Heart right ventricle (tissue), 16 donors: ENCODE data around the gene PILRA. TPM values are rescaled to one million over a fixed set of nuclear protein-coding genes. Genes with fewer than 3 reads are reported as not detected.
A peak's percentile ranks its signal among the peaks of the same experiment; 100 is the strongest.

ENCODE experiments used
- ATAC-seq, 8 donors: fragments of 200-7000 bp; cut with Tn5 transposase; one replicate each; pipeline ENCODE4 v1.9.1; 2020; ENCODE audit warnings: mild to moderate bottlenecking in 8 of 8, moderate library complexity in 8 of 8, moderate number of reproducible peaks in 1 of 8
- DNase-seq, 2 donors: peaks; one replicate each; pipeline ENCODE4 v3.0.0-alpha.2; 2020
- H3K27ac ChIP-seq, 10 donors: fragments of 200-600 bp; sonication (generic) in 2 of 10; one replicate each; pipeline versions ENCODE4 v1.5.0 to v1.8.0; 2020 to 2022; ENCODE audit warnings: mild to moderate bottlenecking in 3 of 10
- H3K27me3 ChIP-seq, 7 donors: fragments of 200-600 bp; one replicate each; pipeline ENCODE4 v1.8.0; 2021 to 2022; ENCODE audit warnings: mild to moderate bottlenecking in 2 of 7
- H3K36me3 ChIP-seq, 9 donors: fragments of 200-600 bp; sonication (generic) in 1 of 9; one replicate each; pipeline versions ENCODE4 v1.5.0 to v1.8.0; 2020 to 2022; ENCODE audit warnings: mild to moderate bottlenecking in 2 of 9
- H3K4me1 ChIP-seq, 9 donors: fragments of 200-600 bp; sonication (generic) in 1 of 9; one replicate each; pipeline versions ENCODE4 v1.5.0 to v1.8.0; 2020 to 2022; ENCODE audit warnings: mild to moderate bottlenecking in 4 of 9
- H3K4me3 ChIP-seq, 10 donors: fragments of 200-600 bp; sonication (generic) in 2 of 10; one replicate each; pipeline versions ENCODE4 v1.5.0 to v1.8.0; 2020 to 2022; ENCODE audit warnings: mild to moderate bottlenecking in 7 of 10, moderate library complexity in 2 of 10
- H3K9me3 ChIP-seq, 11 donors: fragments of 200-600 bp in 10 of 11; sonication (generic) in 2 of 11; one replicate each; pipeline versions ENCODE4 v1.5.0 to v1.8.0; 2013 to 2022; ENCODE audit warnings: mild to moderate bottlenecking in 2 of 11, control low read depth in 1 of 11, moderate library complexity in 1 of 11
- WGBS, 2 donors: extraction: QIAGEN DNeasy Blood & Tissue Kit; methylation state at CpG; one replicate each; pipeline ENCODE4 v1.1.7; 2013; ENCODE audit warnings: inconsistent platforms in 1 of 2; 5-methylcytosine and 5-hydroxymethylcytosine counted together
- intact Hi-C, 10 donors: fragments of 100-400 bp; cut with DNase I; formaldehyde crosslinking; loops; one replicate each; pipeline versions ENCODE4 v1.11.1 to v1.14.2; 2022
- polyA plus RNA-seq, 2 donors: library from polyadenylated mRNA; stranded (reverse); fragments of 200-250 nt; gene quantifications; one replicate each; pipeline ENCODE4 v1.2.3, GENCODE V29; 2013
- total RNA-seq, 10 donors: library from RNA; stranded (reverse); fragmentation: NEBNext Ultra II Directional in 3 of 10; extraction: Animal tissue kit (Norgen Biotek cat#: 25700) in 3 of 10; gene quantifications; one replicate each; pipeline versions ENCODE4 v1.2.1 to v1.2.4, GENCODE V29; 2021 to 2023
- TF ChIP-seq, protein P1 (sequence below), 9 donors: fragments of 200-600 bp; sonication (generic) in 2 of 9; IDR thresholded peaks; one replicate each; pipeline versions ENCODE4 v1.5.0 to v1.8.0; 2021 to 2022; ENCODE audit warnings: antibody characterized with exemption in 9 of 9, mild to moderate bottlenecking in 5 of 9, moderate library complexity in 1 of 9
- donor health status: Arrhythmogenic right ventricular cardiomyopathy.
- donor health status: ischemic (EF 13 %, LVEDD 7.1; RV severe dilation, severe dysfunction).
- donor health status: healthy with polysubstance abuse.
- donor health status: DM: no; HTN: yes; CAD: no.
- donor health status: DM: no; HTN: no; CAD: no.
- donor health status: ischemic (EF 25% LVEDD 6.9; RV normal size, moderate dysfunction).
- donor health status: ischemic (EF 25% LVEDD 5.7; RV mildly dilated, moderate dysfunction).
- donor health status: healthy.
- donor health status: DM: yes; HTN: yes; CAD: no.
- donor health status: Ischemic cardiomyopathy.
- donor health status: ischemic (EF 35%, LVEDD 5.7; RV mildly dilated, moderate dysfunction).
- donor health status: nonischemic (EF 11% LVEDD 7.7; RV severe dilation, severe dysfunction).
- donor health status: DM: yes; HTN: yes; CAD: no.
- donor health status: PGD.
- donor health status: ischemic (EF 29% LVEDD 5.4; RV normal size, mild dysfunction).
- donor health status: nonischemic (EF 23%, LVEDD 6.1; RV moderate dilation, normal function).

PILRA gene
- total and polyA plus RNA-seq, 12 donors, result 1.1 to 12.4 (median 2.8) TPM

DNA sequence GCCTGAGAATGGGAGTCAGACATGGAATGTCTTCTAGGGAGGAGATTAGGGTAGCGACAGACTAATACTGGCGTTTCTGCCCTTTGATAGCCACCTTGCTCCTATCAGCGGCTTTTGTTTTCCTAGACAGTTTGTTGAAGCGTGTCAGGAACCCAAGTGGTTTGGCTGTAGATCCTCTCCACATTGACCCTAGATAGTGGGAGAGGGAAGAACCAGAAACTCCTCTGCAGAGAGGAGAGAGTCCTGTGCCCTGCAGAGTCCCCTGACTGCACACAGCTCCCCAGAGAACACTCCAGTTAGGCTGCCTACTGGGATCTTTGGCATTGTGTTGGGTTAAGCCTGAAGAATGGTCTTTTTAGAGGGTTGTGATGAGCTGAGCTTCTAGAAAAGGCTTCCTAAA lies 58.8 kb downstream of the PILRA start:
- intact Hi-C loops, result loop anchor here in 1 of 10 donors (5.0 kb wide), 1 partner anchor 245 kb away; no protein-coding TSS in a partner anchor
- H3K9me3 ChIP-seq, result no peaks in the 10 kb centered on the region
- WGBS, 2 donors, result 51 to 72% methylated on average over 4 of the region's 4 CpGs
- no peaks in the 10 kb centered on the region for H3K27me3 ChIP-seq
- H3K27ac ChIP-seq, result peak overlapping the region in 4 of 10 donors; percentile 18 to 45 (median 27)
- H3K4me1 ChIP-seq, result peaks cover 12 to 67% (median 48%) of the 10 kb centered on the region in 9 donors
- TF ChIP-seq, protein P1, sequence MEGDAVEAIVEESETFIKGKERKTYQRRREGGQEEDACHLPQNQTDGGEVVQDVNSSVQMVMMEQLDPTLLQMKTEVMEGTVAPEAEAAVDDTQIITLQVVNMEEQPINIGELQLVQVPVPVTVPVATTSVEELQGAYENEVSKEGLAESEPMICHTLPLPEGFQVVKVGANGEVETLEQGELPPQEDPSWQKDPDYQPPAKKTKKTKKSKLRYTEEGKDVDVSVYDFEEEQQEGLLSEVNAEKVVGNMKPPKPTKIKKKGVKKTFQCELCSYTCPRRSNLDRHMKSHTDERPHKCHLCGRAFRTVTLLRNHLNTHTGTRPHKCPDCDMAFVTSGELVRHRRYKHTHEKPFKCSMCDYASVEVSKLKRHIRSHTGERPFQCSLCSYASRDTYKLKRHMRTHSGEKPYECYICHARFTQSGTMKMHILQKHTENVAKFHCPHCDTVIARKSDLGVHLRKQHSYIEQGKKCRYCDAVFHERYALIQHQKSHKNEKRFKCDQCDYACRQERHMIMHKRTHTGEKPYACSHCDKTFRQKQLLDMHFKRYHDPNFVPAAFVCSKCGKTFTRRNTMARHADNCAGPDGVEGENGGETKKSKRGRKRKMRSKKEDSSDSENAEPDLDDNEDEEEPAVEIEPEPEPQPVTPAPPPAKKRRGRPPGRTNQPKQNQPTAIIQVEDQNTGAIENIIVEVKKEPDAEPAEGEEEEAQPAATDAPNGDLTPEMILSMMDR (IDR thresholded peaks at IDR 0.05), result no peak
- DNase-seq (no peak), ATAC-seq (no peak)
- peaks cover 0 to 41% (median 16%) of the 10 kb centered on the region in 9 donors for H3K36me3 ChIP-seq
- H3K4me3 ChIP-seq, result no peak overlapping the region

DNA sequence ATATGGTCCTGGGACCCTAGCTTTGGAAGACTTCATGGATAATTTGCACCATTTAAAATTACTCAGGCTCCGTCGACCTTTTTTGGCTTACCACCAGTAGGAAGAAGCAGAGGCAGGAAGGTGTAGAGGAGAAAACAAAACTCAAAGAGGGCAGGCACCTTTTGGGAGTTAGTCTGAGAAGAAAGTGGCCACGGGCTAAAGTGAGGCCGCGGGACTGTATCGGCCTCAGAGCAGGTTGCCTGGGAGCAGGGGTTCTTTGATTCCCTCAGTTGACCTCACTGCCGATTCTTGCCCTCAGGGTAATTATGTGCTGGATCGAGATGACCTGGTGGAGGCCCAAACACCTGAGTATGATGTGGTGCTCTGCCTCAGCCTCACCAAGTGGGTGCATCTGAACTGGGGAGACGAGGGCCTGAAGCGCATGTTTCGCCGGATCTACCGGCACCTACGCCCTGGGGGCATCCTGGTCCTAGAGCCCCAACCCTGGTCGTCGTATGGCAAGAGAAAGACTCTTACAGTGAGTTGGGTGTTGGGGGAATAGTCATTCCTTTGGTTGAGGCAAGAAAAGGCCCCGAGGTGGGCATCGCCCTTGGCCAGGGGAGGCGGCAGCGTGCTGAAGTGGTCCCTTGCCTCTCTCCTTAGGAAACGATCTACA lies 59.5 kb downstream of the PILRA start:
- ATAC-seq (no peak), DNase-seq (no peak)
- Histone ChIP-seq H3K36me3 (peaks cover 0 to 41% (median 16%) of the 10 kb centered on the region in 9 donors), H3K27me3 (no peaks in the 10 kb centered on the region), H3K4me1 (peaks cover 12 to 62% (median 46%) of the 10 kb centered on the region in 9 donors), H3K9me3 (no peaks in the 10 kb centered on the region), H3K4me3 (no peak overlapping the region), H3K27ac (peak overlapping the region in 3 of 10 donors; percentile 18 to 45 (median 36))
- intact Hi-C loops, result loop anchor here in 1 of 10 donors (5.0 kb wide), 1 partner anchor 245 kb away; no protein-coding TSS in a partner anchor
- 84 to 87% methylated on average over 21 of the region's 21 CpGs for WGBS, 2 donors
- TF ChIP-seq, protein P1 (IDR thresholded peaks at IDR 0.05), result no peak

- WGBS, 2 donors, result 67 to 72% methylated on average over 4 of the region's 4 CpGs
These were observed 59.9 kb downstream of the PILRA start for GRCh38 chr7:100433276-100433591.

DNA sequence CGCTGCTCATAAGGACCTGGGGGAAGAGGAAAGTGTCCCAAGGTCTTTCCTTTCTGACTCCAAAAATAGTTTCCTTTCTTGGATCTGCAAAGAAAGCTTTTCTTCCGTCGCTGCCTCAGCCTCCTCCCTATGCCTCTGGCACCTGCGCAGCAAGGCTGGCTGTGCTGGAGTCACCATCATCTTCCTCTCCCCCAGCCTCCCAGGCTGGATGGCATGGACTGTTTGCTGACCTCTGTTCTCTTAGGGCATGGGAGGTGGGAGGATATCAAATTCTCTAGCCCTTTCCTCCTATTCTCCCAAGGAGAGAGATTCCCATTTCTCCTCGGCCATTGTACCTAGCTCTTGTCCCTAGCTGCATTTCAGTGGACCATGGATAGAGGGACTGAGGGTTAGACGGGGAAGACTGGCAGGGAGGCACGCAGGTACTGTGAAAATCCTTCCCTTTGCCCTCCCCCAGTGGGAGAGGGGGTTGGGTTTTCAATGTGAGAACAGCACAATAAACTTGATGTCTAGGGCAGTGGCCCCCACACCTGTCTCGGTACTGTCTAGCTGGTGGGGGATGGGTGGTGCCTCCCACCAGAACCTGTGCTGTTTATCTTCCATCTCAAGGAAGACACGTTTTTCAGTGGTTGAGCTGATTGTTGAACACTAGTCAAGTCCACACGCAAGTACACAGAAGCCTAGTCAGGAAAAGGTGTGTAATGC lies 60.5 kb downstream of the PILRA start:
- 72 to 73% methylated on average over 10 of the region's 10 CpGs for WGBS, 2 donors
- TF ChIP-seq, protein P1 (IDR thresholded peaks at IDR 0.05), result no peak
- no peak for ATAC-seq

More at GRCh38 chr7:100433276-100433591, 59.9 kb downstream of the PILRA start:
- ATAC-seq (no peak), DNase-seq (no peak)
- intact Hi-C loops, result loop anchor here in 1 of 10 donors (5.0 kb wide), 1 partner anchor 244 kb away; no protein-coding TSS in a partner anchor
- Histone ChIP-seq H3K36me3 (peaks cover 0 to 41% (median 16%) of the 10 kb centered on the region in 9 donors), H3K4me3 (no peak overlapping the region), H3K4me1 (peaks cover 12 to 58% (median 43%) of the 10 kb centered on the region in 9 donors), H3K27ac (peak overlapping the region in 2 of 10 donors; percentile 31 to 34), H3K9me3 (no peaks in the 10 kb centered on the region), H3K27me3 (no peaks in the 10 kb centered on the region)
- TF ChIP-seq, protein P1 (IDR thresholded peaks at IDR 0.05), result no peak

More for the DNA sequence above, 60.5 kb downstream of the PILRA start:
- peaks cover 12 to 58% (median 43%) of the 10 kb centered on the region in 9 donors for H3K4me1 ChIP-seq
- no peaks in the 10 kb centered on the region for H3K9me3 ChIP-seq
- H3K27ac ChIP-seq, result peak overlapping the region in 2 of 10 donors; percentile 31 to 34
- H3K4me3 ChIP-seq, result no peak overlapping the region
- no peak for DNase-seq
- peaks cover 0 to 41% (median 16%) of the 10 kb centered on the region in 9 donors for H3K36me3 ChIP-seq
- no peaks in the 10 kb centered on the region for H3K27me3 ChIP-seq
- intact Hi-C loops, result loop anchor here in 1 of 10 donors (5.0 kb wide), 1 partner anchor 244 kb away; no protein-coding TSS in a partner anchor
